H9 (cell line): ENCODE results near the gene TMEM178B. TPM values are rescaled to one million over a fixed set of nuclear protein-coding genes. Genes with fewer than 3 reads are reported as not detected.

Experiments
- DNase-seq: peaks from one replicate; pipeline ENCODE4 v3.0.0-alpha.2; 2017
- H2AFZ ChIP-seq: one replicate; pipeline ENCODE4 v1.6.1; 2013; ENCODE audit warnings: mild to moderate bottlenecking, low read length, control low read depth, moderate library complexity
- H2AK5ac ChIP-seq: 2 replicates; pipeline ENCODE4 v1.6.1; 2013; ENCODE audit warnings: low read length, control low read depth, mixed read lengths; ENCODE audit not compliant: insufficient read length
- H2BK120ac ChIP-seq: one replicate; pipeline ENCODE4 v1.6.1; 2013; ENCODE audit warnings: low read depth, mild to moderate bottlenecking, low read length, control low read depth, inconsistent platforms; ENCODE audit not compliant: poor library complexity, severe bottlenecking
- H2BK12ac ChIP-seq: 2 replicates; pipeline ENCODE4 v1.6.1; 2013; ENCODE audit warnings: low read length, control low read depth, mixed read lengths, low read depth; ENCODE audit not compliant: insufficient read length
- H2BK15ac ChIP-seq: 2 replicates; pipeline ENCODE4 v1.6.1; 2013; ENCODE audit warnings: low read depth, low read length, control low read depth
- H2BK20ac ChIP-seq: one replicate; pipeline ENCODE4 v1.6.1; 2013; ENCODE audit warnings: low read depth, mild to moderate bottlenecking, low read length, control low read depth, inconsistent platforms; ENCODE audit not compliant: poor library complexity, severe bottlenecking
- H2BK5ac ChIP-seq: 2 replicates; pipeline ENCODE4 v1.6.1; 2013; ENCODE audit warnings: low read length, control low read depth, mixed read lengths; ENCODE audit not compliant: insufficient read length
- H3K14ac ChIP-seq: 2 replicates; pipeline ENCODE4 v1.6.1; 2013; ENCODE audit warnings: low read length, control low read depth; ENCODE audit not compliant: insufficient read depth
- H3K18ac ChIP-seq: 2 replicates; pipeline ENCODE4 v1.6.1; 2013; ENCODE audit warnings: low read depth, mild to moderate bottlenecking, mixed read lengths, low read length, control low read depth; ENCODE audit not compliant: insufficient read length
- H3K23ac ChIP-seq: 2 replicates; pipeline ENCODE4 v1.6.1; 2013; ENCODE audit warnings: low read length, control low read depth, mixed read lengths, low read depth; ENCODE audit not compliant: insufficient read length
- H3K23me2 ChIP-seq: 2 replicates; pipeline ENCODE4 v1.6.1; 2013; ENCODE audit warnings: low read depth, mild to moderate bottlenecking, mixed read lengths, low read length, control low read depth; ENCODE audit not compliant: insufficient read length, poor library complexity, severe bottlenecking
- H3K27ac ChIP-seq: 2 replicates; pipeline ENCODE4 v1.5.1; 2013; ENCODE audit warnings: low read length, control low read depth, mixed read lengths, low read depth; ENCODE audit not compliant: insufficient read length
- H3K27me3 ChIP-seq: 2 replicates; pipeline ENCODE4 v1.6.1; 2013; ENCODE audit warnings: low read length, control low read depth, inconsistent platforms; ENCODE audit not compliant: insufficient read depth
- H3K4ac ChIP-seq: 2 replicates; pipeline ENCODE4 v1.6.1; 2013; ENCODE audit warnings: low read depth, mild to moderate bottlenecking, control low read depth, inconsistent platforms, low read length, moderate library complexity
- H3K4me1 ChIP-seq: 2 replicates; pipeline ENCODE4 v1.6.1; 2013; ENCODE audit warnings: low read length, control low read depth, inconsistent platforms; ENCODE audit not compliant: insufficient read depth
- H3K4me2 ChIP-seq: 2 replicates; pipeline ENCODE4 v1.6.1; 2013; ENCODE audit warnings: low read length, control low read depth, mixed read lengths; ENCODE audit not compliant: insufficient read length, insufficient read depth
- H3K56ac ChIP-seq: 2 replicates; pipeline ENCODE4 v1.6.1; 2013; ENCODE audit warnings: low read depth, mild to moderate bottlenecking, mixed read lengths, low read length, control low read depth; ENCODE audit not compliant: insufficient read length
- H3K79me1 ChIP-seq: 2 replicates; pipeline ENCODE4 v1.6.1; 2013; ENCODE audit warnings: low read depth, mild to moderate bottlenecking, moderate library complexity, low read length, control low read depth, inconsistent platforms; ENCODE audit not compliant: insufficient read depth, poor library complexity, severe bottlenecking
- H3K79me2 ChIP-seq: 2 replicates; pipeline ENCODE4 v1.6.1; 2013; ENCODE audit warnings: low read length, control low read depth, inconsistent platforms; ENCODE audit not compliant: insufficient read depth
- H3K9ac ChIP-seq: 2 replicates; pipeline ENCODE4 v1.6.1; 2013; ENCODE audit warnings: low read length, control low read depth, mixed read lengths; ENCODE audit not compliant: insufficient read length; ENCODE audit errors: extremely low read depth
- H3K9me3 ChIP-seq: one replicate; pipeline ENCODE4 v1.6.1; 2013; ENCODE audit warnings: low read depth, low read length, inconsistent platforms; ENCODE audit not compliant: control insufficient read depth
- H3T11ph ChIP-seq: one replicate; pipeline ENCODE4 v1.6.1; 2013; ENCODE audit warnings: mild to moderate bottlenecking, low read length, control low read depth, inconsistent platforms
- H4K20me1 ChIP-seq: one replicate; pipeline ENCODE4 v1.6.1; 2013; ENCODE audit not compliant: control insufficient read depth, insufficient read length, insufficient read depth
- H4K5ac ChIP-seq: 2 replicates; pipeline ENCODE4 v1.6.1; 2013; ENCODE audit warnings: low read depth, mild to moderate bottlenecking, mixed read lengths, low read length, control low read depth; ENCODE audit not compliant: insufficient read length
- H4K8ac ChIP-seq: replicated peaks from 2 replicates; pipeline ENCODE4 v1.6.1; 2013; ENCODE audit warnings: low read length, control low read depth, mixed read lengths, low read depth; ENCODE audit not compliant: insufficient read length
- H4K91ac ChIP-seq: 2 replicates; pipeline ENCODE4 v1.6.1; 2013; ENCODE audit warnings: low read depth, mild to moderate bottlenecking, moderate library complexity, mixed read lengths, low read length, control low read depth; ENCODE audit not compliant: insufficient read length
- H3K27ac Mint-ChIP-seq, 3 experiments: 2 replicates in 2 of 3; 3 replicates in 1 of 3; pipeline ENCODE4 v1.8.0; 2020 to 2021; ENCODE audit warnings: mixed read lengths in 3 of 3, mild to moderate bottlenecking in 1 of 3, moderate library complexity in 1 of 3
- H3K27me3 Mint-ChIP-seq: 2 replicates; pipeline ENCODE4 v1.8.0; 2021; ENCODE audit warnings: low read depth, mild to moderate bottlenecking, moderate library complexity, mixed read lengths
- H3K36me3 Mint-ChIP-seq, 3 experiments: 2 replicates in 2 of 3; 3 replicates in 1 of 3; pipeline ENCODE4 v1.8.0; 2020 to 2021; ENCODE audit warnings: low read depth in 3 of 3, mixed read lengths in 3 of 3; ENCODE audit not compliant: insufficient read depth in 1 of 3
- H3K4me1 Mint-ChIP-seq, 2 experiments: 2 replicates each; pipeline ENCODE4 v1.8.0; 2020; ENCODE audit warnings: mixed read lengths in 2 of 2
- H3K4me3 Mint-ChIP-seq, 2 experiments: 2 replicates in 1 of 2; 3 replicates in 1 of 2; pipeline ENCODE4 v1.8.0; 2020 to 2021; ENCODE audit warnings: mild to moderate bottlenecking in 2 of 2, mixed read lengths in 2 of 2, moderate library complexity in 1 of 2
- H3K9me3 Mint-ChIP-seq, 2 experiments: 2 replicates in 1 of 2; 3 replicates in 1 of 2; pipeline ENCODE4 v1.8.0; 2020; ENCODE audit warnings: mild to moderate bottlenecking in 2 of 2, mixed read lengths in 2 of 2, moderate library complexity in 1 of 2
- WGBS: extraction: QIAGEN DNeasy Blood & Tissue Kit; methylation state at CpG from one replicate; pipeline ENCODE4 v1.1.7; 2013; ENCODE audit warnings: missing lambda C conversion rate, low lambda C conversion rate, mixed read lengths; ENCODE audit not compliant: insufficient read length; ENCODE audit errors: extremely low coverage; 5-methylcytosine and 5-hydroxymethylcytosine counted together
- total RNA-seq: library from RNA; stranded (reverse); gene quantifications from 2 replicates; pipeline ENCODE4 v1.2.1, GENCODE V29; 2021
- TF ChIP-seq, protein P1 (sequence below): fragments of 200-600 bp; sonication (generic); conservative IDR thresholded peaks from 3 replicates; pipeline ENCODE4 v1.8.0; 2021; ENCODE audit warnings: antibody characterized with exemption, mild to moderate bottlenecking

TMEM178B gene
- total RNA-seq, 1 experiment from 2014 or later, result 11.3 TPM

GRCh38 chr7:141387521-141388217, 313.8 kb downstream of the TMEM178B start:
- Histone ChIP-seq H3K79me2 (no peaks in the 10 kb centered on the region), H2BK120ac (no peak overlapping the region), H4K5ac (no peak overlapping the region), H3K14ac (no peak overlapping the region), H3K4ac (no peak overlapping the region), H3K27me3 (no peaks in the 10 kb centered on the region), H2AFZ (no peak overlapping the region), H3K56ac (no peak overlapping the region), H3K9me3 (no peaks in the 10 kb centered on the region), H2BK15ac (no peak overlapping the region), H3K18ac (no peak overlapping the region), H3K4me2 (no peak overlapping the region), H3K23me2 (no peaks in the 10 kb centered on the region), H2BK20ac (no peak overlapping the region), H3K23ac (no peak overlapping the region), H3K79me1 (no peaks in the 10 kb centered on the region), H2AK5ac (no peak overlapping the region), H2BK5ac (no peak overlapping the region), H3K27ac (no peak overlapping the region), H4K91ac (no peak overlapping the region), H3T11ph (no peak overlapping the region), H4K20me1 (no peaks in the 10 kb centered on the region), H3K4me1 (no peaks in the 10 kb centered on the region), H4K8ac (no peak overlapping the region), H2BK12ac (no peak overlapping the region), H3K9ac (no peak overlapping the region)
- H3K9me3 Mint-ChIP-seq, result peaks cover 0 to 3% of the 10 kb centered on the region in 2 experiments; a peak in 2 of 5 replicates
- WGBS, result no CpG with 5 or more reads among the region's 14 CpGs
- peaks cover 3% of the 10 kb centered on the region; the same call in 1 of the 2 replicates for H3K27me3 Mint-ChIP-seq
- DNase-seq, result no peak
- no peak overlapping the region for H3K4me3 Mint-ChIP-seq
- no peaks in the 10 kb centered on the region; a peak in 2 of 7 replicates for H3K36me3 Mint-ChIP-seq
- H3K4me1 Mint-ChIP-seq, result peaks cover 5 to 6% of the 10 kb centered on the region in 2 experiments
- TF ChIP-seq, protein P1, sequence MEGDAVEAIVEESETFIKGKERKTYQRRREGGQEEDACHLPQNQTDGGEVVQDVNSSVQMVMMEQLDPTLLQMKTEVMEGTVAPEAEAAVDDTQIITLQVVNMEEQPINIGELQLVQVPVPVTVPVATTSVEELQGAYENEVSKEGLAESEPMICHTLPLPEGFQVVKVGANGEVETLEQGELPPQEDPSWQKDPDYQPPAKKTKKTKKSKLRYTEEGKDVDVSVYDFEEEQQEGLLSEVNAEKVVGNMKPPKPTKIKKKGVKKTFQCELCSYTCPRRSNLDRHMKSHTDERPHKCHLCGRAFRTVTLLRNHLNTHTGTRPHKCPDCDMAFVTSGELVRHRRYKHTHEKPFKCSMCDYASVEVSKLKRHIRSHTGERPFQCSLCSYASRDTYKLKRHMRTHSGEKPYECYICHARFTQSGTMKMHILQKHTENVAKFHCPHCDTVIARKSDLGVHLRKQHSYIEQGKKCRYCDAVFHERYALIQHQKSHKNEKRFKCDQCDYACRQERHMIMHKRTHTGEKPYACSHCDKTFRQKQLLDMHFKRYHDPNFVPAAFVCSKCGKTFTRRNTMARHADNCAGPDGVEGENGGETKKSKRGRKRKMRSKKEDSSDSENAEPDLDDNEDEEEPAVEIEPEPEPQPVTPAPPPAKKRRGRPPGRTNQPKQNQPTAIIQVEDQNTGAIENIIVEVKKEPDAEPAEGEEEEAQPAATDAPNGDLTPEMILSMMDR, result no peak
- H3K27ac Mint-ChIP-seq, result peak overlapping the region in 1 of 3 experiments; percentile 63; a peak in 1 of 7 replicates
